Activated CD4-positive, alpha-beta T cell treated with anti-CD3 and anti-CD28 coated beads, Interleukin-2, amount 10 ng/mL, durations not matched to agents 24 days and 14 days (primary cell): Measurements from ENCODE around the gene GGA3. TPM values are rescaled to one million over a fixed set of nuclear protein-coding genes. Genes with fewer than 3 reads are reported as not detected.
"Not testable (repeated sequence)": the region's sequence is repeated elsewhere in the genome, so short reads cannot be mapped to it uniquely, and the experiment has no call there.

Experiments
- DNase-seq: peaks from one replicate; pipeline ENCODE4 v3.0.0; 2022
- H3K27ac Mint-ChIP-seq: one replicate; pipeline ENCODE4 v1.8.0; 2022; ENCODE audit warnings: mild to moderate bottlenecking, mixed read lengths
- H3K27me3 Mint-ChIP-seq: one replicate; pipeline ENCODE4 v1.8.0; 2022; ENCODE audit warnings: mixed read lengths
- H3K36me3 Mint-ChIP-seq: one replicate; pipeline ENCODE4 v1.8.0; 2022; ENCODE audit warnings: low read depth, mild to moderate bottlenecking, mixed read lengths
- H3K4me1 Mint-ChIP-seq: one replicate; pipeline ENCODE4 v1.8.0; 2021; ENCODE audit warnings: mixed read lengths
- H3K4me3 Mint-ChIP-seq: one replicate; pipeline ENCODE4 v1.8.0; 2022; ENCODE audit warnings: mild to moderate bottlenecking, moderate library complexity, mixed read lengths
- H3K9me3 Mint-ChIP-seq: one replicate; pipeline ENCODE4 v1.8.0; 2021; ENCODE audit warnings: mixed read lengths
- intact Hi-C: fragments of 100-400 bp; cut with micrococcal nuclease; formaldehyde crosslinking; loops from one replicate; pipeline ENCODE4 v1.15.1; 2023
- total RNA-seq: library from RNA; stranded (reverse); gene quantifications from 2 replicates; pipeline ENCODE4 v1.2.3, GENCODE V29; 2022

The GGA3 gene
- total RNA-seq, 1 donor from 2014 or later = 84.2 TPM

DNA sequence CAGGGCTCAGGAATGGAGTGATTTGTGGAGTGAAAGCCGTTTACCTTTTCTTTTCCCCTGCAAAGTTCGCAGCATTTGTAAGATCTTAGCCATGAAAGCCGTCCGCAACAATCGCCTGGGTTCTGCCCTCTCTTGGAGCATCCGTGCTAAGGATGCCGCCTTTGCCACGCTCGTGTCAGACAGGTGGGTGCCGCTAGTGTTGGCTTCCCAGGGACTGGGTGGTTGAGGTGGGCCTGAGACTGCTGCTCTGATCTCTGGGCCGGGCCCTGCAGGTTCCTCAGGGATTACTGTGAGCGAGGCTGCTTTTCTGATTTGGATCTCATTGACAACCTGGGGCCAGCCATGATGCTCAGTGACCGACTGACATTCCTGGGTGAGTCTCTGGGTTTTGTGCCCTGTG is 28.6 kb downstream of the GGA3 start:
- Mint-ChIP-seq H3K4me3 (no peak overlapping the region), H3K27me3 (no peaks in the 10 kb centered on the region)
- intact Hi-C loops = no loop called here

DNA sequence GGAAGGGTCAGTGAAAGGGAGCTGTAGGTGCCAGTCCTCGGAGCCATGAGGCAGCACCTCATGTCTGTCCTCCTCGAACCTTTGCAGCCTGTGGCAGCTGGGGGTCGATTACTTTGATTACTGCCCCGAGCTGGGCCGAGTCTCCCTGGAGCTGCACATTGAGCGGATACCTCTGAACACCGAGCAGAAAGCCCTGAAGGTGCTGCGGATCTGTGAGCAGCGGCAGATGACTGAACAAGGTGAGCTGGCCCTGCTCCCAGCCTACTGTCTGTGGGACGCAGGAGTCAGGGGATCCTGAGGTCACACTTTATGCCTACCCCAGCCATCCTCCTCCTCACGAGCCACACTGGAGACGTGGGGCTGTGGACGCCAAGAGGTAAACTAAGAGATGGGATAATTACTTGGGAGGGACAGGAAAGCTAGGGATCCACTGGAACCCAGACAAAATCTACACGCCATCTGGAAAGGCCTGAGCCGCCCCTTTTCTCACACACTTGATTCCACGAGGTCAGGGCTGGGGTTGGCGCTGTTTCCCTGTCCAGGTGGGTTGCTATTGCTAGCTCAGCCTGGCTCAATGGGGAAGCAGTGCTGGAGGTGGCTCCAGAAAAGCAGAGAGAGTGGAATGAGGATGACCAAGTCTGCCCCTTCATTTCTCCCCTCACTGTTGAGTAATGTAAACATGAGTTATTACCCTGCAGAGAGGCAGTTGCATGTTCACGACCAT is 29.5 kb downstream of the GGA3 start:
- no peak for DNase-seq
- H3K36me3 Mint-ChIP-seq = peaks cover 54% of the 10 kb centered on the region
- H3K4me1 Mint-ChIP-seq = no peaks in the 10 kb centered on the region
- intact Hi-C loops = no loop called here
- no peak overlapping the region for H3K27ac Mint-ChIP-seq
- H3K9me3 Mint-ChIP-seq = no peaks in the 10 kb centered on the region
- no peaks in the 10 kb centered on the region for H3K27me3 Mint-ChIP-seq
- no peak overlapping the region for H3K4me3 Mint-ChIP-seq

More for the DNA sequence above, 28.6 kb downstream of the GGA3 start:
- H3K4me1 Mint-ChIP-seq = no peaks in the 10 kb centered on the region
- no peak for DNase-seq
- no peak overlapping the region for H3K27ac Mint-ChIP-seq
- no peaks in the 10 kb centered on the region for H3K9me3 Mint-ChIP-seq
- peaks cover 59% of the 10 kb centered on the region for H3K36me3 Mint-ChIP-seq

DNA sequence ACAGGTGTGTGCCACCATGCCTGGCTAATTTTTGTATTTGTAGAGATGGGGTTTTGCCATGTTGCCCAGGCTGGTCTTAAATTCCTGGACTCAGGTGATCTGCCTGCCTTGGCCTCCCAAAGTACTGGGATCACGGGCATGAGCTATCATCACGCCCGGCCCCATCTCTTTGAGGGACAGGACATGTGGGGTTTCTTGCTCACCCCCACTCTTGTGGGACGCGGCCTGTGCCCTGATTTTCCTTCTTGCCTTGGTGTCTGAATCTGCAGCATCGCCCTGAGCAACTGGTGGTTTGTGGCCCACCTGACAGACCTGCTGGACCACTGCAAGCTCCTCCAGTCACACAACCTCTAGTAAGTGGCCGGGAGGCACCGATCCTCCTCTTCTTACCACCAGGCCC is 30.3 kb downstream of the GGA3 start:
- H3K36me3 Mint-ChIP-seq = peaks cover 54% of the 10 kb centered on the region
- no peaks in the 10 kb centered on the region for H3K4me1 Mint-ChIP-seq
- no peak overlapping the region for H3K27ac Mint-ChIP-seq

DNA sequence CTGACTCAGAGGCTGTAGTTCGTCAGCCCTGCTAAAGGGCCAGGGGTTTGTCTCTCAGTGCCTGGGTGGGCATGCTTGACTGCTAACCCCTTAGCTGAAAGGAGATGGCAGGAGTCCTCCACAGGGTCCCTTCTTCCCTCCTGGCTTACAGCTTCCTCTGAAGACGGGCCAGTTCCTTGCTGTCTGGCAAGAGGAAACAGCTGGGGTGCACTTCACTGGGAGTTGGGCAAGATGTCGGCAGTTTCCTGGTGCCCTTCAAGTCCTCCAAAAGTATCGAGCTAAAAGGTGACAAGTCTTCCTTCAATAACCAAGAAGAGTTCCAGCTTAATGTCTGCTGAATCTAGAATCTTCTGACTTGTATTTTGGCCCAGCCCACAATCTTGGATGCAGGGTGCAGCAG is 32.6 kb downstream of the GGA3 start:
- H3K27me3 Mint-ChIP-seq = no peaks in the 10 kb centered on the region
- no peak for DNase-seq
- no peaks in the 10 kb centered on the region for H3K9me3 Mint-ChIP-seq
- H3K4me3 Mint-ChIP-seq = no peak overlapping the region
- H3K27ac Mint-ChIP-seq = no peak overlapping the region
- H3K4me1 Mint-ChIP-seq = no peaks in the 10 kb centered on the region
- H3K36me3 Mint-ChIP-seq = peaks cover 53% of the 10 kb centered on the region
- intact Hi-C loops = no loop called here

More for the DNA sequence above, 30.3 kb downstream of the GGA3 start:
- intact Hi-C loops = no loop called here
- H3K27me3 Mint-ChIP-seq = no peaks in the 10 kb centered on the region
- H3K4me3 Mint-ChIP-seq = no peak overlapping the region
- no peak for DNase-seq
- H3K9me3 Mint-ChIP-seq = no peaks in the 10 kb centered on the region

DNA sequence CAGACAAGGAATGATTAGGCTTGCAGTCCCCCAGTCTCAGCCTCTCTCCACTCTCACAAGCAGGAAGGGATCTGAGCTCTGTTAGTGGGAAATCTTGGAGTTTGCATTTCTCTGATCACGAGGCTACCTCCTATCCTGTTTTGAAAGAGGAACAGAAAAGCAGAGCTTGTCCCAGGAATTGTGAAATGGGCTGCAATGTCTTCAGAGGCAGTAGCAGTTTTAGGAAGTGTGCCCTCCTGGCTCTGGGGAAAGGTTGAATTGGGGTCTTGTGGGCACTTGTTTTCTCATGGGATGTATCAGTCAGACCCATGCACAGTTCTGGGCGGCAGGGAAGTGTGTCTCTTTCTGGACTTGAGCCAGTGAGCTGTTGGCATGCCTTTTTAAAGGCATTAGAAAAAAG is 33.1 kb downstream of the GGA3 start:
- no peak for DNase-seq
- intact Hi-C loops = no loop called here
- Mint-ChIP-seq H3K4me1 (no peaks in the 10 kb centered on the region), H3K27ac (no peak overlapping the region), H3K4me3 (no peak overlapping the region), H3K27me3 (no peaks in the 10 kb centered on the region), H3K36me3 (peaks cover 54% of the 10 kb centered on the region), H3K9me3 (no peaks in the 10 kb centered on the region)

DNA sequence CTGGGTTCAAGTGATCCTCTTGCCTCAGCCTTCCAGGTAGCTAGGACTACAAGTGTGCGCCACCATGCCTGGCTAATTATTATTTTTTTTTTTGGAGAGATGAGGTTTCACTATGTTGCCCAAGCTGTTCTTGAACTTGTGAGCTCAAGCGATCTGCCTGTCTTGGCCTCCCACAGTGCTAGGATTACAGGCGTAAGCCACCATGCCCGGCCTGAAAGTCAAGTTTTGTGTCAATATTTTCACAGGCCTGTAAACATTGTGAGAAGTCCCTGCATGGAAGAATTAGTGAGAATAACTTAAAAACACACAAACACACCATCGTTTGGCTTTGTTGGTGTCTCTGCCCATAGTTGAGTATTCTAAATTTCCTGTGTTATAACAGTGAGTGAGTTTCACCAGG is 33.7 kb downstream of the GGA3 start:
- Mint-ChIP-seq H3K4me1 (no peaks in the 10 kb centered on the region), H3K27ac (no peak overlapping the region), H3K4me3 (no peak overlapping the region), H3K36me3 (peaks cover 51% of the 10 kb centered on the region), H3K27me3 (no peaks in the 10 kb centered on the region), H3K9me3 (no peaks in the 10 kb centered on the region)
- intact Hi-C loops = no loop called here
- DNase-seq = no peak

DNA sequence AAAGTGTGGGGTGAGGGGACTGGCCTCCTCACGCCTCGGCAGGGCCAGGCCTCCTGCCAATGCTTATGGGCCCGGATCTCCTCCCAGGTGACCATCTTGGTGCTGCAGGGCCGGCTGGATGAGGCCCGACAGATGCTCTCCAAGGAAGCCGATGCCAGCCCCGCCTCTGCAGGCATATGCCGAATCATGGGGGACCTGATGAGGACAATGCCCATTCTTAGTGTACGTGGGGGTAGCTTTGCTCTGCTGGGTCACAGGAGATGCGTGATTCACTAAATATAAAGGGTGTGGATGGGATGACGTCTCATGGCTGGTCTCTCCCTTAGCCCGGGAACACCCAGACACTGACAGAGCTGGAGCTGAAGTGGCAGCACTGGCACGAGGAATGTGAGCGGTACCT is 36.4 kb downstream of the GGA3 start:
- DNase-seq = no peak
- peaks cover 46% of the 10 kb centered on the region for H3K36me3 Mint-ChIP-seq
- intact Hi-C loops = no loop called here

DNA sequence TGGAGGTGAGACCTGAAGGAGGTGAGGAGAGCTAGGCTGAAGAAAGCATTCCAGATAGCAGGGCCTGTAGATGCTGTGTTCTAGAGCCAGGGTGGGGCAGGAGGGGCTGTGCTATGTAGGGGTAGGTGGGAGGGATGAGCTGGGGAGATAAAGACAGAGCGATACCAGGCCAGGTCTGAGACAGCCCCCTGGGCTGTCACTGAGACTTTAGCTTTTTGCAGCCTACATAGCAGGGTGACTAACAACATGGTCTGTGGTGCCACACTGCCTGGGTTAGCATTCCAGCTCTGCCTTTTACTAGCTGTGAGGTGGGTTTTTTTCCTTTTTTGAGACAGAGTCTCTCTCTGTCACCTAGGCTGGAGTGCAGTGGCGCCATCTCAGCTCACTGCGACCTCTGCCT is 41.6 kb downstream of the GGA3 start:
- Mint-ChIP-seq H3K4me3 (no peak overlapping the region), H3K9me3 (no peaks in the 10 kb centered on the region), H3K27ac (no peak overlapping the region), H3K4me1 (peaks cover 2% of the 10 kb centered on the region), H3K36me3 (peaks cover 58% of the 10 kb centered on the region), H3K27me3 (no peaks in the 10 kb centered on the region)
- DNase-seq = no peak
- intact Hi-C loops = no loop called here

More for the DNA sequence above, 36.4 kb downstream of the GGA3 start:
- H3K4me1 Mint-ChIP-seq = no peaks in the 10 kb centered on the region
- no peaks in the 10 kb centered on the region for H3K27me3 Mint-ChIP-seq
- no peaks in the 10 kb centered on the region for H3K9me3 Mint-ChIP-seq
- H3K27ac Mint-ChIP-seq = no peak overlapping the region
- H3K4me3 Mint-ChIP-seq = no peak overlapping the region

DNA sequence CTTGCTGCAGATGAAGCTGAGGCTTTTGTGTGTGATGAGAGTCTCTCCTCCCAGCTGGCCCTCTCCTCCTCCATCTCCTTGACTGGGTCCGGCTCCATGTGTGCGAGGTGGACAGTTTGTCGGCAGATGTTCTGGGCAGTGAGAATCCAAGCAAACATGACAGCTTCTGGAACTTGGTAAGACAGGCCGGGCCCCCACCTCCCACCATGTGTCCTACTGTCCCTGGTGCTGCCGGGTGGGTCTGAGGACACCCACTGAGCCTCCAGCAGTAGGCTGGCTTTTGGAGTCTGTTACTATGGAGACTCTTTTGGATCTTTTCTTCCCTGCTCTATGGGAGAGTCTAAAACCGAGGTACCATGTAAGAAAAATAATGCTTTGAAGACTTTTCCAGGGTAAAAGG is 43.3 kb downstream of the GGA3 start:
- Mint-ChIP-seq H3K4me1 (peaks cover 2% of the 10 kb centered on the region), H3K9me3 (no peaks in the 10 kb centered on the region), H3K27ac (no peak overlapping the region), H3K36me3 (peaks cover 65% of the 10 kb centered on the region), H3K4me3 (no peak overlapping the region), H3K27me3 (no peaks in the 10 kb centered on the region)
- intact Hi-C loops = no loop called here
- DNase-seq = no peak

DNA sequence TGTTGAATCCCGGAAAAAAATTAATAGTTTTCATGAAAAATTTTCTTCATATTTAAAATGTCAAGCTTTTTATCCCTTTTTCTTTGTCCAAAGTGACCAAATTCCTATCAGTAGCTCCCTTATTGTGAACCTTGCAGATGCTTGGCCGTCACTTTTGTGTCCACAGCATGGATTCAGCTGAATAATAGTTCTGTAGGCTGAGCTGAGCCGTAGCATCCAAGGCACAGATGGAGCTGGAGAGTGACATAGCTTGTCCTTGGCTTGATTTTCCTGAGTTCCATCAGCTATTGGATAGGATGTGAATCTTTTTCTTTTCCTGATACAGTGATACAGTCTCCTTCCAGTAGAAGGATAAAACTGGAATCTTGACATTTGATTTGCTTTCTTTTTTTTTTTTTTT is 52.3 kb downstream of the GGA3 start:
- Mint-ChIP-seq H3K9me3 (no peaks in the 10 kb centered on the region), H3K4me1 (peaks cover 9% of the 10 kb centered on the region), H3K27ac (no peak overlapping the region), H3K27me3 (no peaks in the 10 kb centered on the region), H3K36me3 (peaks cover 35% of the 10 kb centered on the region), H3K4me3 (no peak overlapping the region)
- no peak for DNase-seq
- intact Hi-C loops = loop anchor here (5.0 kb wide), 1 partner anchor 142 kb away; no protein-coding TSS in a partner anchor

DNA sequence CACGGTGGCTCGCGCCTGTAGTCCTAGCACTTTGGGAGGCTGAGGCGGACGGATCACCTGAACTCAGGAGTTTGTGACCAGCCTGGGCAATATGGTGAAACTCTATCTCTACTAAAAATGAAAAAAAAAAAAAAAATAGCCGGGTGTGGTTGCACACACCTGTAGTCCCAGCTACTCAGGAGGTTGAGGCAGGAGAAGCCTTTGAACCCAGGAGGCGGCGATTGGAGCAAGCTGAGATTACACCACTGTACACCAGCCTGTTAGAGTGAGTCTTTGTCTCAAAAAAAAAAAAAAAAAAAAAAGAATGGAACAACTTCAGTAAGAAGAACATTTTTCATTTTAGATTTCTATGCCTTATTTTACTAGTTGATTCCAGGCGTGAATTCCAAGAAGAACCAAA is 53.2 kb downstream of the GGA3 start:
- Mint-ChIP-seq H3K9me3 (no peaks in the 10 kb centered on the region), H3K4me1 (peaks cover 9% of the 10 kb centered on the region), H3K36me3 (peaks cover 28% of the 10 kb centered on the region), H3K27me3 (no peaks in the 10 kb centered on the region), H3K4me3 (peak overlapping the region; percentile 57), H3K27ac (no peak overlapping the region)
- DNase-seq = no peak
- intact Hi-C loops = loop anchor here (5.0 kb wide), 1 partner anchor 141 kb away; no protein-coding TSS in a partner anchor

DNA sequence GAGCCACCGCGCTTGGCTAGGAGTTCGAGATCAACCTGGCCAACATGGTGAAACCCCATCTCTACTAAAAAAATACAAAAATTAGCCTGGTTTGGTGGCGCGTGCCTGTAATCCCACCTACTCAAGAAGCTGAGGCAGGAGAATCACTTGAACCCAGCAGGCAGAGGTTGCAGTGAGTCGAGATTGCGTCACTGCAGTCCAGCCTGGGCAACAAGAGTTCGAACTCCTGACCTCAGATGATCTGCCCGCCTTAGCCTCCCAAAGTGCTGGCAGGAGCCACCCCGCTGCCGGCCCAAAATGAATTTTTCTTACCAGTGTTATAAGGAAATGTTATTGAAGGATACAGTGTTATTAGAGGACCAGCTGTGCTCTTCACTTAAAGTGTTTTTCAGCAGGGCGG is 53.6 kb downstream of the GGA3 start:
- intact Hi-C loops = loop anchor here (5.0 kb wide), 1 partner anchor 140 kb away; no protein-coding TSS in a partner anchor

DNA sequence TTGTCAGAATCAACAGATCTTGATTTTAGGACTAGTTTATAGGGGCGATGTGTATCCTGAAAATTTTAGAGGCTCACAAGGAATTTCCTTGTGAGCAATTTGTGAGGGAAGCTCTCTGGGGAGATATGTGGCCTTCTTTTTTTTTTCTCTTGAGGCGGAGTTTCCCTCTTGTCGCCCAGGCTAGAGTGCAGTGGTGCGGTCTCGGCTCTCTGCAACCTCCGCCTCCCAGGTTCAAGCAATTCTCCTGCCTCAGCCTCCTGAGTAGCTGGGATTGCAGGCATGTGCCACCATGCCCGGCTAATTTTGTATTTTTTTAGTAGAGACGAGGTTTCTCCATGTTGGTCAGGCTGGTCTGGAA is 54.4 kb downstream of the GGA3 start:
- intact Hi-C loops = loop anchor here (5.0 kb wide), 1 partner anchor 140 kb away; no protein-coding TSS in a partner anchor
- H3K27ac Mint-ChIP-seq, DNase-seq: not testable (repeated sequence)

More for the DNA sequence above, 53.6 kb downstream of the GGA3 start:
- no peak for DNase-seq
- H3K27ac Mint-ChIP-seq = no peak overlapping the region
- peaks cover 24% of the 10 kb centered on the region for H3K36me3 Mint-ChIP-seq
- peak overlapping the region; percentile 57 for H3K4me3 Mint-ChIP-seq
- peaks cover 9% of the 10 kb centered on the region for H3K4me1 Mint-ChIP-seq
- no peaks in the 10 kb centered on the region for H3K9me3 Mint-ChIP-seq
- H3K27me3 Mint-ChIP-seq = no peaks in the 10 kb centered on the region

DNA sequence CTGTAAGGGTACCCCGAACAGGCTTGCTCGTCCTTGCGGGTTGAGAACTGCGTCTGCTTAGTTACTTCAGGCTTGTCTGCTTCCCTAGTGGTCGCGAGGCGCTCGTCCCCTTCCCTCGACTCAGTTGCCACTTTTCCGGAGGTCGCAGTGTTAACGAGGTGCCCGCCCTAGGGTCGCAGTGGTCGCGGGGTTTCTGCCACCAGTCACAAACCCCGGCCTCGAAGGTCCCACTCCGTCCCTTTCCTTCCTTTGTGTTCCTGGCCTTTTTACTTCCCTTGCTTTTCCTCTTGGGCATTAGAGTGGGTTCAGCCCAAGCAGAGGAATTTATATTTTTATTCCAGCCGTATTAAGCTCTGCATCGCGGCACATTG is 55.6 kb downstream of the GGA3 start:
- intact Hi-C loops = loop anchor here (1.0 to 5.0 kb wide), 3 partner anchors 23 to 138 kb away; partner anchors contain the start of genes GGA3, MRPS7 and SUMO2
- H3K27me3 Mint-ChIP-seq = no peaks in the 10 kb centered on the region
- H3K27ac Mint-ChIP-seq = peak overlapping the region; percentile 99
- H3K36me3 Mint-ChIP-seq = peaks cover 18% of the 10 kb centered on the region
- H3K9me3 Mint-ChIP-seq = no peaks in the 10 kb centered on the region
- peak overlapping the region; percentile 97 for H3K4me3 Mint-ChIP-seq
- peaks cover 14% of the 10 kb centered on the region for H3K4me1 Mint-ChIP-seq
- DNase-seq = no peak

More for the DNA sequence above, 54.4 kb downstream of the GGA3 start:
- H3K36me3 Mint-ChIP-seq = peaks cover 24% of the 10 kb centered on the region
- peak overlapping the region; percentile 97 for H3K4me3 Mint-ChIP-seq
- not testable (repeated sequence) for H3K9me3 Mint-ChIP-seq, H3K27me3 Mint-ChIP-seq, H3K4me1 Mint-ChIP-seq
